SK-N-SH (cell line): ENCODE measurements around the gene SKOR2. TPM values are rescaled to one million over a fixed set of nuclear protein-coding genes. Genes with fewer than 3 reads are reported as not detected.

ENCODE experiments used
- CTCF ChIA-PET: fragments of 300-600, 350-600 bp; formaldehyde crosslinking; extraction: SDS; loops from one replicate; lab custom pipeline; 2021; lab: Yijun Ruan, JAX
- POLR2A ChIA-PET: fragments of 350-600 bp; sonication (Branson Sonifier 250); formaldehyde crosslinking; extraction: SDS; loops from one replicate; lab custom pipeline; 2020; ENCODE audit warnings: antibody characterized with exemption, inconsistent platforms; lab: Yijun Ruan, JAX
- DNase-seq: peaks from one replicate; pipeline ENCODE4 v3.0.0; 2012
- H2AFZ ChIP-seq: fragments of 200-600 bp; sonication (generic); 2 replicates; pipeline ENCODE4 v1.8.1; 2016; ENCODE audit warnings: antibody characterized with exemption, mild to moderate bottlenecking, low read depth
- H3F3A ChIP-seq: fragments of 200-600 bp; sonication (generic); replicated peaks from 2 replicates; pipeline ENCODE3; 2016; ENCODE audit warnings: antibody characterized with exemption, mild to moderate bottlenecking; ENCODE audit not compliant: insufficient read depth
- H3K27ac ChIP-seq, 2 experiments: fragments of 200-500 bp in 1 of 2; fragments of 200-600 bp in 1 of 2; sonication (Bioruptor generic) in 1 of 2; sonication (generic), shearing (Covaris generic) in 1 of 2; 2 replicates each; pipeline versions ENCODE4 v1.5.1 to v1.6.1; 2014 to 2016; ENCODE audit warnings: low read depth in 2 of 2, inconsistent platforms in 1 of 2, low read length in 1 of 2, mild to moderate bottlenecking in 1 of 2, mixed read lengths in 1 of 2
- H3K27me3 ChIP-seq: fragments of 200-600 bp; sonication (generic), shearing (Covaris generic); 2 replicates; pipeline ENCODE4 v1.6.1; 2016; ENCODE audit warnings: mixed run types; ENCODE audit not compliant: insufficient read depth
- H3K36me3 ChIP-seq, 2 experiments: fragments of 200-500 bp in 1 of 2; fragments of 200-600 bp in 1 of 2; sonication (Bioruptor generic) in 1 of 2; sonication (generic) in 1 of 2; replicated peaks in 1 of 2; 2 replicates each; pipeline versions ENCODE3 to v1.5.1; 2014 to 2016; ENCODE audit warnings: low read length in 1 of 2, mild to moderate bottlenecking in 1 of 2; ENCODE audit not compliant: insufficient read depth in 2 of 2, control insufficient read depth in 1 of 2
- H3K4me1 ChIP-seq, 2 experiments: fragments of 200-500 bp in 1 of 2; fragments of 200-600 bp in 1 of 2; sonication (Bioruptor generic) in 1 of 2; sonication (generic), shearing (Covaris generic) in 1 of 2; 2 replicates each; pipeline versions ENCODE4 v1.5.1 to v1.6.1; 2014 to 2016; ENCODE audit warnings: low read depth in 1 of 2, low read length in 1 of 2, mixed run types in 1 of 2; ENCODE audit not compliant: insufficient read depth in 2 of 2, control insufficient read depth in 1 of 2
- H3K4me2 ChIP-seq: fragments of 200-600 bp; sonication (generic), shearing (Covaris generic); 2 replicates; pipeline ENCODE4 v1.6.1; 2017; ENCODE audit warnings: mixed run types
- H3K4me3 ChIP-seq, 2 experiments: fragments of 200-500 bp in 1 of 2; fragments of 200-600 bp in 1 of 2; sonication (Bioruptor generic) in 1 of 2; sonication (generic), shearing (Covaris generic) in 1 of 2; 2 replicates each; pipeline versions ENCODE4 v1.5.1 to v1.8.1; 2014 to 2016; ENCODE audit warnings: low read depth in 2 of 2, inconsistent platforms in 1 of 2, low read length in 1 of 2, mild to moderate bottlenecking in 1 of 2, mixed read lengths in 1 of 2, moderate library complexity in 1 of 2
- H3K79me2 ChIP-seq: fragments of 200-600 bp; sonication (generic); 2 replicates; pipeline ENCODE4 v1.8.1; 2017; ENCODE audit warnings: mild to moderate bottlenecking; ENCODE audit not compliant: insufficient read depth
- H3K9ac ChIP-seq: fragments of 200-600 bp; sonication (generic); 2 replicates; pipeline ENCODE4 v1.6.1; 2017; ENCODE audit warnings: mixed run types
- H3K9me2 ChIP-seq: fragments of 200-600 bp; sonication (generic); 2 replicates; pipeline ENCODE4 v1.6.1; 2017; ENCODE audit warnings: mixed run types
- H3K9me3 ChIP-seq: fragments of 200-600 bp; sonication (generic); 2 replicates; pipeline ENCODE4 v1.6.1; 2017; ENCODE audit warnings: mixed run types, mild to moderate bottlenecking, moderate library complexity
- H4K20me1 ChIP-seq: fragments of 200-600 bp; sonication (generic); 2 replicates; pipeline ENCODE4 v1.6.1; 2017; ENCODE audit warnings: mild to moderate bottlenecking, mixed run types; ENCODE audit not compliant: insufficient read depth
- CTCF ChIP-seq: fragments of 200-600 bp; sonication (generic); IDR thresholded peaks from 2 replicates; pipeline ENCODE4 v1.6.1; 2017; ENCODE audit warnings: antibody characterized with exemption, mild to moderate bottlenecking, moderate library complexity
- ELF1 ChIP-seq: IDR thresholded peaks from 2 replicates; pipeline ENCODE4 v1.4.0; 2012
- EZH2phosphoT487 ChIP-seq: fragments of 200-600 bp; sonication (generic); IDR thresholded peaks from 2 replicates; pipeline ENCODE4 v1.6.1; 2017; ENCODE audit warnings: low read depth, mixed run types, mild to moderate bottlenecking, antibody characterized with exemption, moderate library complexity, borderline replicate concordance
- FOXJ3 ChIP-seq: sonication (generic); formaldehyde crosslinking; IDR thresholded peaks from 2 replicates; pipeline ENCODE4 v1.5.1; 2020; ENCODE audit warnings: mild to moderate bottlenecking, missing genetic modification reagents
- GABPA ChIP-seq: IDR thresholded peaks from 2 replicates; pipeline ENCODE4 v1.4.0; 2012; ENCODE audit warnings: low read depth, mild to moderate bottlenecking
- MEF2A ChIP-seq: IDR thresholded peaks from 2 replicates; pipeline ENCODE4 v1.4.0; 2012; ENCODE audit warnings: low read depth, borderline replicate concordance
- MXI1 ChIP-seq: IDR thresholded peaks from 2 replicates; pipeline ENCODE4 v1.6.1; 2012; ENCODE audit warnings: mild to moderate bottlenecking, low read depth, low read length, improper control_type of control experiment
- PBX3 ChIP-seq: IDR thresholded peaks from 2 replicates; pipeline ENCODE4; 2012
- POLR2AphosphoS5 ChIP-seq: IDR thresholded peaks from 2 replicates; pipeline ENCODE4 v1.6.1; 2012; ENCODE audit warnings: low read depth, low read length
- RAD21 ChIP-seq: IDR thresholded peaks from 2 replicates; pipeline ENCODE4 v1.6.1; 2012; ENCODE audit warnings: mild to moderate bottlenecking, low read length
- REST ChIP-seq: IDR thresholded peaks from 2 replicates; pipeline ENCODE4 v1.6.1; 2012; ENCODE audit warnings: mild to moderate bottlenecking, low read depth, low read length, moderate library complexity
- RFX5 ChIP-seq: IDR thresholded peaks from 2 replicates; pipeline ENCODE4 v1.6.1; 2012; ENCODE audit warnings: mild to moderate bottlenecking, improper control_type of control experiment, low read length
- TAF1 ChIP-seq: IDR thresholded peaks from 2 replicates; pipeline ENCODE4 v1.6.1; 2012; ENCODE audit warnings: low read depth, mild to moderate bottlenecking, low read length, moderate library complexity, borderline replicate concordance
- TCF12 ChIP-seq: IDR thresholded peaks from 2 replicates; pipeline ENCODE4 v1.4.0; 2012
- USF1 ChIP-seq: IDR thresholded peaks from 2 replicates; pipeline ENCODE4 v1.4.0; 2012; ENCODE audit warnings: low read depth, borderline replicate concordance
- USF2 ChIP-seq: fragments of 150-350 bp; IDR thresholded peaks from 2 replicates; pipeline ENCODE4 v1.6.1; 2017; ENCODE audit warnings: antibody characterized with exemption, low read length, low read depth, borderline replicate concordance
- ZBTB33 ChIP-seq: IDR thresholded peaks from 2 replicates; pipeline ENCODE4 v1.4.0; 2012; ENCODE audit warnings: low read depth, borderline replicate concordance
- WGBS: methylation state at CpG from one replicate; pipeline ENCODE4 v1.1.6; 2017; ENCODE audit warnings: low lambda C conversion rate; 5-methylcytosine and 5-hydroxymethylcytosine counted together
- polyA plus RNA-seq, 3 experiments: library from polyadenylated mRNA; depleted of rRNA; stranded (reverse); fragments of >200 nt; gene quantifications; 2 replicates each; pipeline ENCODE4 v1.2.3, GENCODE V29; 2012
- TF ChIP-seq, protein P1 (sequence below): IDR thresholded peaks from 2 replicates; pipeline ENCODE4 v1.4.0; 2012; ENCODE audit warnings: low read depth
- TF ChIP-seq, protein P2 (sequence below): fragments of 150-350 bp; IDR thresholded peaks from 2 replicates; pipeline ENCODE4 v1.6.1; 2016; ENCODE audit warnings: mild to moderate bottlenecking, low read depth, low read length

SKOR2 gene
- polyA plus RNA-seq, 1 of the 3 experiments (the other 2 are of a cell fraction) = not detected

- H3K4me3 ChIP-seq = no peak overlapping the region
- H3F3A ChIP-seq = no peaks in the 10 kb centered on the region
- H3K79me2 ChIP-seq = no peaks in the 10 kb centered on the region
- 18% methylated on average over 26 of the region's 38 CpGs for WGBS
- DNase-seq = peak; percentile 78
- ChIA-PET CTCF (interaction anchor here (0.6 to 9.9 kb wide), 20 partner anchors 11 to 494 kb away, joined by 3 to 135 read pairs (median 5); partner anchors contain the start of gene SKOR2), POLR2A (no interaction called here)
- H3K9ac ChIP-seq = no peak overlapping the region
- H3K27me3 ChIP-seq = peaks cover 30% of the 10 kb centered on the region; the same call in 1 of the 2 replicates
- H3K36me3 ChIP-seq = no peaks in the 10 kb centered on the region
- H3K27ac ChIP-seq = no peak overlapping the region
- H3K4me2 ChIP-seq = no peak overlapping the region
- no peaks in the 10 kb centered on the region for H4K20me1 ChIP-seq
- peaks cover 0 to 8% of the 10 kb centered on the region in 2 experiments; a peak in 1 of 4 replicates for H3K4me1 ChIP-seq
- no peak overlapping the region for H2AFZ ChIP-seq
- no peaks in the 10 kb centered on the region for H3K9me2 ChIP-seq
- no peaks in the 10 kb centered on the region for H3K9me3 ChIP-seq
- TF ChIP-seq MXI1 (no peak), RFX5 (no peak), ELF1 (no peak), FOXJ3 (CRISPR knock-in tag) (no peak), USF2 (no peak), TAF1 (no peak), POLR2AphosphoS5 (no peak), TCF12 (no peak), ZBTB33 (no peak), GABPA (no peak), REST (peak; percentile 96), PBX3 (no peak), MEF2A (no peak), EZH2phosphoT487 (no peak), RAD21 (peak; percentile 12; the same call in 1 of the 2 replicates), USF1 (no peak), CTCF (no peak)
- TF ChIP-seq, protein P1, sequence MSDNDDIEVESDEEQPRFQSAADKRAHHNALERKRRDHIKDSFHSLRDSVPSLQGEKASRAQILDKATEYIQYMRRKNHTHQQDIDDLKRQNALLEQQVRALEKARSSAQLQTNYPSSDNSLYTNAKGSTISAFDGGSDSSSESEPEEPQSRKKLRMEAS = no peak
- TF ChIP-seq, protein P2, sequence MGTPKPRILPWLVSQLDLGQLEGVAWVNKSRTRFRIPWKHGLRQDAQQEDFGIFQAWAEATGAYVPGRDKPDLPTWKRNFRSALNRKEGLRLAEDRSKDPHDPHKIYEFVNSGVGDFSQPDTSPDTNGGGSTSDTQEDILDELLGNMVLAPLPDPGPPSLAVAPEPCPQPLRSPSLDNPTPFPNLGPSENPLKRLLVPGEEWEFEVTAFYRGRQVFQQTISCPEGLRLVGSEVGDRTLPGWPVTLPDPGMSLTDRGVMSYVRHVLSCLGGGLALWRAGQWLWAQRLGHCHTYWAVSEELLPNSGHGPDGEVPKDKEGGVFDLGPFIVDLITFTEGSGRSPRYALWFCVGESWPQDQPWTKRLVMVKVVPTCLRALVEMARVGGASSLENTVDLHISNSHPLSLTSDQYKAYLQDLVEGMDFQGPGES = no peak
These were observed 8.9 kb upstream of the SKOR2 start for GRCh38 chr18:47260120-47260923.
